NCI-H2107 (cell line): ENCODE data around the gene BBS2.
"Not testable (repeated sequence)": the region's sequence is repeated elsewhere in the genome, so short reads cannot be mapped to it uniquely, and the experiment has no call there.

Source experiments
- DNase-seq: peaks from one replicate; lab custom pipeline; 2025; lab: John Stamatoyannopoulos, UW

Gene BBS2

GRCh38 chr16:56525236-56525635, 5.4 kb upstream of the BBS2 start:
- DNase-seq: no peak

GRCh38 chr16:56520251-56520577, 390 bp upstream of the BBS2 start:
- DNase-seq: no peak

GRCh38 chr16:56518425-56518824, 1.4 kb downstream of the BBS2 start:
- DNase-seq: no peak

GRCh38 chr16:56517206-56517605, 2.6 kb downstream of the BBS2 start:
- no peak for DNase-seq

GRCh38 chr16:56515665-56516064, 4.2 kb downstream of the BBS2 start:
- no peak for DNase-seq

- no peak for DNase-seq
Measured at GRCh38 chr16:56514845-56515244, 5.0 kb downstream of the BBS2 start.

- DNase-seq: no peak
Measured at GRCh38 chr16:56513972-56514371, 5.9 kb downstream of the BBS2 start.

GRCh38 chr16:56513091-56513490, 6.7 kb downstream of the BBS2 start:
- no peak for DNase-seq

- DNase-seq: no peak
Measured at GRCh38 chr16:56512025-56512424, 7.8 kb downstream of the BBS2 start.

- DNase-seq: no peak
Measured at GRCh38 chr16:56510544-56510943, 9.3 kb downstream of the BBS2 start.

GRCh38 chr16:56506941-56507340, 12.9 kb downstream of the BBS2 start:
- no peak for DNase-seq

GRCh38 chr16:56505181-56505580, 14.6 kb downstream of the BBS2 start:
- DNase-seq: no peak

- DNase-seq: no peak
Measured at GRCh38 chr16:56493815-56494214, 26.0 kb downstream of the BBS2 start.

- DNase-seq: no peak
Measured at GRCh38 chr16:56493126-56493525, 26.7 kb downstream of the BBS2 start.

GRCh38 chr16:56491657-56492261, 28.1 kb downstream of the BBS2 start:
- DNase-seq: no peak

- DNase-seq: not testable (repeated sequence)
Measured at GRCh38 chr16:56488868-56489267, 31.0 kb downstream of the BBS2 start.

- DNase-seq: no peak
Measured at GRCh38 chr16:56488035-56488434, 31.8 kb downstream of the BBS2 start.

GRCh38 chr16:56483394-56483793, 36.4 kb downstream of the BBS2 start:
- no peak for DNase-seq

GRCh38 chr16:56482683-56483236, 37.1 kb downstream of the BBS2 start:
- DNase-seq: no peak

- DNase-seq: no peak
Measured at GRCh38 chr16:56481468-56482122, 38.2 kb downstream of the BBS2 start.

- DNase-seq: no peak
Measured at GRCh38 chr16:56480776-56481467, 38.9 kb downstream of the BBS2 start.

- no peak for DNase-seq
Measured at GRCh38 chr16:56479469-56479868, 40.4 kb downstream of the BBS2 start.
